Gastroesophageal sphincter (tissue), 4 donors: ENCODE measurements around the gene CNPY4. TPM values are rescaled to one million over a fixed set of nuclear protein-coding genes. Genes with fewer than 3 reads are reported as not detected.

Source experiments
- ATAC-seq: fragments of 150-250 bp; one replicate; pipeline ENCODE4 v1.9.1; 2016; ENCODE audit warnings: mild to moderate bottlenecking, moderate library complexity
- H3K27ac ChIP-seq, 4 donors: fragments of 200-600 bp; sonication (generic) in 3 of 4; 1 replicate in 3 of 4; 2 replicates in 1 of 4; pipeline ENCODE4 v1.5.1; 2016 to 2019
- H3K27me3 ChIP-seq: fragments of 200-600 bp; sonication (generic); one replicate; pipeline ENCODE4 v1.5.1; 2019
- H3K36me3 ChIP-seq, 2 donors: fragments of 200-600 bp; sonication (generic); one replicate each; pipeline ENCODE4 v1.5.1; 2019; ENCODE audit warnings: control low read depth in 1 of 2
- H3K4me1 ChIP-seq, 3 donors: fragments of 200-600 bp; sonication (generic); 1 replicate in 2 of 3; 2 replicates in 1 of 3; pipeline ENCODE4 v1.5.1; 2016 to 2019; ENCODE audit warnings: control low read depth in 2 of 3
- H3K4me3 ChIP-seq, 2 donors: fragments of 200-600 bp; sonication (generic); one replicate each; pipeline ENCODE4 v1.5.1; 2019; ENCODE audit warnings: mild to moderate bottlenecking in 1 of 2, moderate library complexity in 1 of 2
- H3K9me3 ChIP-seq, 3 donors: fragments of 200-600 bp; sonication (generic); one replicate each; pipeline ENCODE4 v1.5.1; 2017 to 2019; ENCODE audit warnings: control low read depth in 2 of 3
- EP300 ChIP-seq: sonication (generic); formaldehyde crosslinking; IDR thresholded peaks from one replicate; pipeline ENCODE4 v1.6.1; 2017; ENCODE audit warnings: antibody characterized with exemption, mild to moderate bottlenecking
- POLR2A ChIP-seq, 2 donors: fragments of 450-650 bp; IDR thresholded peaks; one replicate each; pipeline ENCODE4 v1.6.1; 2017; ENCODE audit warnings: antibody characterized with exemption in 2 of 2, mild to moderate bottlenecking in 2 of 2, moderate library complexity in 1 of 2
- POLR2AphosphoS5 ChIP-seq: sonication (generic); formaldehyde crosslinking; IDR thresholded peaks from one replicate; pipeline ENCODE4 v1.6.1; 2017; ENCODE audit warnings: antibody characterized with exemption
- WGBS, 2 donors: methylation state at CpG; one replicate each; pipeline ENCODE4 v1.1.5; 2018; ENCODE audit warnings: low coverage in 1 of 2; 5-methylcytosine and 5-hydroxymethylcytosine counted together
- total RNA-seq, 4 donors: library from RNA; depleted of rRNA; stranded (reverse); fragments of >200 nt; gene quantifications; one replicate each; pipeline ENCODE4 v1.1.0, GENCODE V29; 2016
- TF ChIP-seq, protein P1 (sequence below), 4 experiments: fragments of 200-600 bp in 2 of 4; fragments of 450-650 bp in 2 of 4; sonication (generic) in 1 of 4; IDR thresholded peaks; one replicate each; pipeline ENCODE4 v1.5.1; 2017 to 2019; ENCODE audit warnings: antibody characterized with exemption in 4 of 4, mild to moderate bottlenecking in 2 of 4, moderate library complexity in 2 of 4

CNPY4 gene, protein sequence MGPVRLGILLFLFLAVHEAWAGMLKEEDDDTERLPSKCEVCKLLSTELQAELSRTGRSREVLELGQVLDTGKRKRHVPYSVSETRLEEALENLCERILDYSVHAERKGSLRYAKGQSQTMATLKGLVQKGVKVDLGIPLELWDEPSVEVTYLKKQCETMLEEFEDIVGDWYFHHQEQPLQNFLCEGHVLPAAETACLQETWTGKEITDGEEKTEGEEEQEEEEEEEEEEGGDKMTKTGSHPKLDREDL
- 10 to 100 TPM; 13.0 to 21.0 (median 14.8) TPM for total RNA-seq

DNA sequence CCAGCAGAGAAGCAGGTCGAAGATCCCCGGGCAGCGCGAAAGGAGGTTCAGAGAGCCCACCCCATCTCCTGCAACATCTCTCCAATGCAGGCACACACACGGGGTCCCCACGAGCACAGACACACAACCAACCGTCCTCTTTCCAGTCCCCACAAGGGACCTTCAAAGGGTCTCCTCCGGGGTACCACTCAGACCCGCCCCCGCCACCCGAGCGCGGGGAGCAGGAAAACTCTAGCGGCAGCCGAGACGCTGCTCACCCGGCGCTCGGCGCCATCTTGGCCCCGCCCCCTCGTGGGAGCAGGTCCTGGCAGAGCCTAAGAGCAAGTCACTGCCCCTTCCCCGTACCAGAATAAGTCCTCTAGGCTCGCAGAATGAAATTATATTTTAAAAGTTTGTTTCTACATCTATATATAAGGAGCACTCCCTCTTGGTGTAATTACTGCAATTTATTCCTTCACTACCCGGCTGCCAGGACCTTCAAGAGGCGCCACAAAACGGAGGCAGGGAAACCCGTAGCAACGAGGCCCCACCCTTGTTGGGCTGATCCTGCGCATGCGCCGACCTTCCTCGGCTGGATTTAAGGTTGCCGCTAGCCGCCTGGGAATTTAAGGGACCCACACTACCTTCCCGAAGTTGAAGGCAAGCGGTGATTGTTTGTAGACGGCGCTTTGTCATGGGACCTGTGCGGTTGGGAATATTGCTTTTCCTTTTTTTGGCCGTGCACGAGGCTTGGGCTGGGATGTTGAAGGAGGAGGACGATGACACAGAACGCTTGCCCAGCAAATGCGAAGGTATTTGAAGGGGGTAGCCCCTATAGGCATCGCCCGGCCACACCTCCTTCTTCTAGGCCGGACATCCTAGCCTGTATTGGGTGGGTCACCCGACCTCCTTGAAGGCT is at the start of gene CNPY4, which contains the start of gene TAF6:
Gene CNPY4 (plus strand): TSS at position 563 of the 898 bp plus-strand sequence. CDS start 111 bp downstream, at position 674.
Gene TAF6 (minus strand): TSS at position 287 of the 898 bp plus-strand sequence. CDS start 5,149 bp downstream, outside the sequence.
- peak within 1 kb of the TSS; percentile 68 to 89 for H3K4me3 ChIP-seq
- H3K27me3 ChIP-seq, result no peaks in the 10 kb centered on the region
- peaks cover 0 to 26% of the 10 kb centered on the region in 2 donors for H3K36me3 ChIP-seq
- peak within 1 kb of the TSS; percentile 58 to 91 (median 88) for H3K27ac ChIP-seq
- no peaks in the 10 kb centered on the region for H3K9me3 ChIP-seq
- peak; percentile 95 for ATAC-seq
- TF ChIP-seq, protein P1, sequence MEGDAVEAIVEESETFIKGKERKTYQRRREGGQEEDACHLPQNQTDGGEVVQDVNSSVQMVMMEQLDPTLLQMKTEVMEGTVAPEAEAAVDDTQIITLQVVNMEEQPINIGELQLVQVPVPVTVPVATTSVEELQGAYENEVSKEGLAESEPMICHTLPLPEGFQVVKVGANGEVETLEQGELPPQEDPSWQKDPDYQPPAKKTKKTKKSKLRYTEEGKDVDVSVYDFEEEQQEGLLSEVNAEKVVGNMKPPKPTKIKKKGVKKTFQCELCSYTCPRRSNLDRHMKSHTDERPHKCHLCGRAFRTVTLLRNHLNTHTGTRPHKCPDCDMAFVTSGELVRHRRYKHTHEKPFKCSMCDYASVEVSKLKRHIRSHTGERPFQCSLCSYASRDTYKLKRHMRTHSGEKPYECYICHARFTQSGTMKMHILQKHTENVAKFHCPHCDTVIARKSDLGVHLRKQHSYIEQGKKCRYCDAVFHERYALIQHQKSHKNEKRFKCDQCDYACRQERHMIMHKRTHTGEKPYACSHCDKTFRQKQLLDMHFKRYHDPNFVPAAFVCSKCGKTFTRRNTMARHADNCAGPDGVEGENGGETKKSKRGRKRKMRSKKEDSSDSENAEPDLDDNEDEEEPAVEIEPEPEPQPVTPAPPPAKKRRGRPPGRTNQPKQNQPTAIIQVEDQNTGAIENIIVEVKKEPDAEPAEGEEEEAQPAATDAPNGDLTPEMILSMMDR (IDR thresholded peaks at IDR 0.05), result peak in 3 of 4 experiments; percentile 21 to 25 (median 23)
- TF ChIP-seq EP300, result no peak
- TF ChIP-seq POLR2AphosphoS5, result peak; percentile 73
- TF ChIP-seq POLR2A (IDR thresholded peaks at IDR 0.05), result peak; percentile 64 to 67
- WGBS, 2 donors, result 0% methylated on average over 1 to 7 of the region's 49 CpGs
- peaks cover 0 to 43% (median 14%) of the 10 kb centered on the region in 3 donors for H3K4me1 ChIP-seq

DNA sequence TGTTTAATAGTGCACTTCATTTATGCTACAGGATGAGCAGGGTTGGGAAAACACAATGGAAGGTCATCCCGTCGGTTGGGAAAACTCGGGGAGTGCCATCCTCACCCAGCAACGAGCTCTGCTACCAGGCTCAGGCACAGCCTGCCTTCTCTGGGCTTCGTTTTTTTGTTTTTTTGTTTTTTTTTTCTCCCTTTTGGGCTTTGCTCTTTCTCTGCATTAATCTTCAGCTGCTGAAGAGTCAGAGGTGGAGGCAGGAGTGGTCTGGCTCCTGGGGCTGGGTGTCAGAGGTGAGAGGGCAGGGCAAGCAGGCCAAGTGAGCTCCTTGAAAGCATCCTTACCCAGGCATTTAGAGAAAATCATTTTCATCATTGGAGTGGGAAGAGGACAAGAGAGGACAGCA is 49.4 kb upstream of the CNPY4 start:
- peaks cover 0 to 25% (median 0%) of the 10 kb centered on the region in 3 donors for H3K9me3 ChIP-seq
- no peak overlapping the region for H3K27ac ChIP-seq
- 80 to 98% methylated on average over 1 to 5 of the region's 5 CpGs for WGBS, 2 donors
- H3K4me3 ChIP-seq, result no peak overlapping the region
- no peak for ATAC-seq
- peaks cover 0 to 17% (median 0%) of the 10 kb centered on the region in 3 donors for H3K4me1 ChIP-seq
- TF ChIP-seq POLR2AphosphoS5, result no peak
- TF ChIP-seq, protein P1 (IDR thresholded peaks at IDR 0.05), result no peak
- TF ChIP-seq POLR2A (IDR thresholded peaks at IDR 0.05), result no peak
- TF ChIP-seq EP300, result no peak
- H3K27me3 ChIP-seq, result no peaks in the 10 kb centered on the region
- H3K36me3 ChIP-seq, result peaks cover 15 to 85% of the 10 kb centered on the region in 2 donors

DNA sequence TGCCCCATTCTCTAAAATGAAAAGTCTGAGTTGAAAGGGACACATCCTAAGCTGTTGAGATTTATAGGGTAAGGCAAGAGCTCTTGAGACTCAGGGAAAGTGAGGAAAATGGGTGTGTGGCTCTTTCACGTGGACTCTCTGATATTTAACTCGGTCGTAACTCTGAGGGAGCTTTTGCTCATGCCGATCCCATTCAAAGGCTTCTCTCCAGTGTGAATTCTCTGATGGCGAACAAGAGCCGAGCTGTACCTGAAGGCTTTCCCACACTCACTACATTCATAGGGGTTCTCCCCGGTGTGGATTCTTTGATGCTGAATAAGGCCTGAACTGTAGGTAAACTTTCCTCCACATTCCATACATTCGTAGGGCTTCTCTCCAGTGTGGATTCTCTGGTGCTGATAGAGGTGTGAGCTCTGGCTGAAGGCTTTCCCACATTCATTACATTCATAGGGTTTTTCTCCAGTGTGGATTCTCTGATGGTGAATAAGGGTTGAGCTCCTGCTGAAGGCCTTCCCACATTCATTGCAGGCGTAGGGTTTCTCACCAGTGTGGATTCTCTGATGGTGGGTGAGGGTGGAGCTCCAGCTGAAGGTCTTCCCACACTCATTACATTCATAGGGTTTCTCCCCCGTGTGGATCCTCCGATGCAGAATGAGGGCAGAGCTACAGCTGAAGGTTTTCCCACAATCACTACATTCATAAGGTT is 48.3 kb upstream of the CNPY4 start:
- peaks cover 0 to 5% (median 0%) of the 10 kb centered on the region in 3 donors for H3K4me1 ChIP-seq
- no peak overlapping the region for H3K27ac ChIP-seq
- 89 to 100% methylated on average over 5 to 6 of the region's 11 CpGs for WGBS, 2 donors
- no peak overlapping the region for H3K4me3 ChIP-seq
- H3K27me3 ChIP-seq, result no peaks in the 10 kb centered on the region
- peaks cover 0 to 25% (median 0%) of the 10 kb centered on the region in 3 donors for H3K9me3 ChIP-seq
- no peak for ATAC-seq
- TF ChIP-seq POLR2A (IDR thresholded peaks at IDR 0.05), result no peak
- no peak for TF ChIP-seq POLR2AphosphoS5
- TF ChIP-seq, protein P1 (IDR thresholded peaks at IDR 0.05), result no peak
- TF ChIP-seq EP300, result no peak
- H3K36me3 ChIP-seq, result peaks cover 15 to 93% of the 10 kb centered on the region in 2 donors

DNA sequence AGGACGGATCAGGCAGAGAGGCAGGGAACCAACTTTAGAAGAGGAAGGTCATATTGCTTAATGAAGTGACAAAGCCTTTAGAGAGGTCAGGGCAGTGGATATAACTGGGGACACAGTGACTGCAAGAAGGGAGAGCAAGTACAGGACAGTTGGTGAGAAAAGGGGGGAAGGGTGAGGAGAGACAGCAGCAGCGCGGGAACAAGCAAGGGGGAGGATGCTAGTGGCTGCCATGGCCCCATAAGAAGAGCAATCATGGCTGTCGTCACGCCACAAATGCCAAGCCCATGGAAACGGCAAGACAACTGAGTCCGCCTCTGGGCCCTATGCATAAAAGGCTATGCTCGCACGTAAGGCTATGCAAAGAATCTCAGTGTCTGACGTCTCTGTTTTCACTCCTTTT is 47.0 kb upstream of the CNPY4 start:
- no peak for ATAC-seq
- WGBS, 2 donors, result 96 to 100% methylated on average over 10 of the region's 10 CpGs

More for the DNA sequence above, 47.0 kb upstream of the CNPY4 start:
- H3K36me3 ChIP-seq, result peaks cover 15 to 100% of the 10 kb centered on the region in 2 donors
- peaks cover 0 to 25% (median 0%) of the 10 kb centered on the region in 3 donors for H3K9me3 ChIP-seq
- H3K4me3 ChIP-seq, result no peak overlapping the region
- H3K4me1 ChIP-seq, result no peaks in the 10 kb centered on the region
- TF ChIP-seq, protein P1 (IDR thresholded peaks at IDR 0.05), result no peak
- TF ChIP-seq POLR2AphosphoS5 (no peak), EP300 (no peak), POLR2A (IDR thresholded peaks at IDR 0.05) (no peak)
- H3K27ac ChIP-seq, result no peak overlapping the region
- no peaks in the 10 kb centered on the region for H3K27me3 ChIP-seq
